ENCODE measurements around the gene RPP21.

- TF ChIP-seq, protein P1, sequence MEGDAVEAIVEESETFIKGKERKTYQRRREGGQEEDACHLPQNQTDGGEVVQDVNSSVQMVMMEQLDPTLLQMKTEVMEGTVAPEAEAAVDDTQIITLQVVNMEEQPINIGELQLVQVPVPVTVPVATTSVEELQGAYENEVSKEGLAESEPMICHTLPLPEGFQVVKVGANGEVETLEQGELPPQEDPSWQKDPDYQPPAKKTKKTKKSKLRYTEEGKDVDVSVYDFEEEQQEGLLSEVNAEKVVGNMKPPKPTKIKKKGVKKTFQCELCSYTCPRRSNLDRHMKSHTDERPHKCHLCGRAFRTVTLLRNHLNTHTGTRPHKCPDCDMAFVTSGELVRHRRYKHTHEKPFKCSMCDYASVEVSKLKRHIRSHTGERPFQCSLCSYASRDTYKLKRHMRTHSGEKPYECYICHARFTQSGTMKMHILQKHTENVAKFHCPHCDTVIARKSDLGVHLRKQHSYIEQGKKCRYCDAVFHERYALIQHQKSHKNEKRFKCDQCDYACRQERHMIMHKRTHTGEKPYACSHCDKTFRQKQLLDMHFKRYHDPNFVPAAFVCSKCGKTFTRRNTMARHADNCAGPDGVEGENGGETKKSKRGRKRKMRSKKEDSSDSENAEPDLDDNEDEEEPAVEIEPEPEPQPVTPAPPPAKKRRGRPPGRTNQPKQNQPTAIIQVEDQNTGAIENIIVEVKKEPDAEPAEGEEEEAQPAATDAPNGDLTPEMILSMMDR (IDR thresholded peaks at IDR 0.05; ENCODE audit: low read depth, low read length) = no peak
- no peak for TF ChIP-seq EZH2phosphoT487 (IDR thresholded peaks at IDR 0.05; ENCODE audit: low read depth)
Measured at GRCh38 chr6:30334075-30334783, 10.7 kb upstream of the RPP21 start.

All from OCI-LY3 (cell line).